Hematopoietic multipotent progenitor cell treated with erythropoietin and hydrocortisone succinate and interleukin-3 and kit ligand, for 8 days (in vitro differentiated cells): ENCODE data around the gene SFSWAP.
"Not testable (repeated sequence)": the region's sequence is repeated elsewhere in the genome, so short reads cannot be mapped to it uniquely, and the experiment has no call there.

Source experiments
- DNase-seq: peaks from one replicate; pipeline ENCODE4 v3.0.0-alpha.2; 2015

SFSWAP gene

GRCh38 chr12:131679816-131680215 is 31.1 kb upstream of the SFSWAP start:
- DNase-seq, result not testable (repeated sequence)

DNA sequence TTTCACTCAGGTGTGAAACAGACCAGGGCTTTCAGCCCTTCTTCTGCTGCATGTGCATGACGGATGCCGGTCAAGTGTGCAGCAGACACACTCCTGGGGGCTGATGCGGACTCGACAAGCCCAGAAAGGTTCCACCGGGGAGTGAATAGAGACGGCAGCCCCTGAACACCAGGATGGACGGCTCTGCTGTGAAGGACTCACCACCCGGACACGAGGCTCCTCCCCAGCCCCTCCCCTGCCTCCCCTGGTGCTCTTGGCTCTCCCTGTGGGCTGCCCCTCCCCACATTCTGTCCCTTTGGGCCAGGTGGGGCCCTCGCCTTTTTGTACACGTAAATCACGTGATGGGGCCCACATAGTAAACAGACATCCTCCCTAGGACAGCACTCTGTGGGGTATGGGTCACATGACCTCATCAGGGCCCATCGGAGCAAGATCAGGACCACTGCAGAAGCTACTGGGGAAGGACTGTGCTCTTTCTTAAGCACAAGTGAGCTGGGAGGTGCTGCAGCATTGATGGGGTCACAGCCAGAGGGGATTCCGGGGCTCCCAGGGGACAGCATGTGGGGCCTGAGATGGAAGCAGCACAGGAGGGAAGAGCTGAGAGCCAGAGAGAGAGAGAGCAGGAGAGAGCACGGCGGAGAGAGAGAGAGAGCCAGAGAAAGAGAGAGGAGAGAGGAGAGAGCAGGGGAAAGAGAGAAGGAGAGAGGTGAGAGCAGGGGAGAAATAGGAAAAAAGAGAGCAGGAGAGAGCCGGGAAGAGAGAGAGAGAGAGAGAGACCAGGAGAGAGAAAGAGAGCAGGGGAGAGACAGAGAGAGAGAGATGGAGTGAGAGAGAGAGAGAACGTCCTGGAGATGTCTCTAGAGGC is 30.3 kb upstream of the SFSWAP start:
- DNase-seq, result not testable (repeated sequence)

DNA sequence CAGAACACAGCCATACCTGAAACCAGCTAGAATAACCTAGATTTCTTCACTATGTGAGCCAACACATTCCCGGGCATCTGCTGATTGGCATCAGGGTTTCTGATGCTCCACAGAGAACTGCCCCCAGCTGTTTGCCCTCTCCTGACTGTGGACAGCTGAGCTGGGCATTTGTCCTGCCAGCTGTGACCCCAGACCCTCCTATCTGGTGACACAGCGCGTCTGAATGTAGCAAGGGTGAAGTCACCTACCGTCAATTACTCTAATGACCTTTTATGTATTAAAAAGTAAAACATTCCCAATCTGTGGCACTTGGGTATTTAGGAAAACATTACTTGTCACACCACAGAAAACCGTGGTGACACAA is 29.7 kb upstream of the SFSWAP start:
- DNase-seq, result no peak

DNA sequence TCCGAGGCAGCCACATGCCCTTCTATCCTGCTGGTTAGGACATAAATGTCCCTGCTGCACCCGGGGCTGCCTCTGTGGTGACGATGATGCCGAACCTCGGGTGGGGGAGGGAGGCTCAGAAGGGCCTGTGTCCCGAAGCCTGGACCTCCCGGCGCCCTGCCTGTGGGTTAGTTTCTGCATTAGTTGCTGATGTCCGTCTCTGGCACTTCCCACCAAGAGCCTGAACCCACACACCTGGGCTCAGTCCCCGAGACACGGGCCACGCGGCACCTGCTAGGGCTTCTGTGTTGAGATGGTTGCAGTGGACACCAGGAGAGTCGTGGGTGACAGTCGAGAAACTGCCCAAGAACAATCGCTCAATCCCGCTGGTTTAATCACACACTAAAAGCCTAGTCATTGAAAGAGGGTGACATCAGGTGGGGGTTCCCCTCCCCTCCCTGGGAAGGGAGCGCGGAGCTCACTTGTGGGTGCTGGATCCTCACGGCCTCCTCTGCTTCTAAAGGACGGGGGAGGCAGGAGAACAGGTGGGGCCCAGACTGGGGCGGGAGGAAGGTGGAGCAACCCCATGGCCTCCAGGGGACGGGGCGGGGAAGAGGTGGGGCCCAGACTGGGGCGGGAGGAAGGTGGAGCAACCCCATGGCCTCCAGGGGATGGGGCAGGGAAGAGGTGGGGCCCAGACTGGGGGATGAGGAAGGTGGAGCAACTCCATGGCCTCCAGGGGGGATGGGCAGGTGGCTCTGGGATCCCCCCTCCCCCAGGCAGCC is 29.0 kb upstream of the SFSWAP start:
- peak; percentile 82 for DNase-seq

DNA sequence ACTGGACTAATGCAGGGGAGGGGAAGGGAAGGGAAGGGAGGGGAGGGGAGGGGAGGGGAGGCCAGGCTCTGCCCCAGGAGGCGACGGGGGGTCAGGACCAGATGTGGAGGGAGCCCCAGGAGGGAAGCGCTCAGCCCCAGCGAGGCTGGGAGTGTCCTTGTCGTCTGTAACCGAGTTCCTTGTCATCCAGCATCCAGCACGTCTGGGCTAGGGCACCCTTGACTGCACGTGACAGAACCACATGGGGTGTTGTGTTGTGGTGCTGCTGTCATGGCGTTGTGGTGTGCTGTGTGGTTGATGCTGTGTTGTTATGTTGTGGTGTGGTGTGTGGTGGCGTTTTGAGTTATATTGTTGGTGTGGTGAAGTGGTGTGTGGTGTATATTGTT is 28.4 kb upstream of the SFSWAP start:
- peak; percentile 3 for DNase-seq

GRCh38 chr12:131683266-131684014 is 27.4 kb upstream of the SFSWAP start:
- DNase-seq, result no peak

GRCh38 chr12:131684015-131684725 is 26.7 kb upstream of the SFSWAP start:
- DNase-seq, result no peak

DNA sequence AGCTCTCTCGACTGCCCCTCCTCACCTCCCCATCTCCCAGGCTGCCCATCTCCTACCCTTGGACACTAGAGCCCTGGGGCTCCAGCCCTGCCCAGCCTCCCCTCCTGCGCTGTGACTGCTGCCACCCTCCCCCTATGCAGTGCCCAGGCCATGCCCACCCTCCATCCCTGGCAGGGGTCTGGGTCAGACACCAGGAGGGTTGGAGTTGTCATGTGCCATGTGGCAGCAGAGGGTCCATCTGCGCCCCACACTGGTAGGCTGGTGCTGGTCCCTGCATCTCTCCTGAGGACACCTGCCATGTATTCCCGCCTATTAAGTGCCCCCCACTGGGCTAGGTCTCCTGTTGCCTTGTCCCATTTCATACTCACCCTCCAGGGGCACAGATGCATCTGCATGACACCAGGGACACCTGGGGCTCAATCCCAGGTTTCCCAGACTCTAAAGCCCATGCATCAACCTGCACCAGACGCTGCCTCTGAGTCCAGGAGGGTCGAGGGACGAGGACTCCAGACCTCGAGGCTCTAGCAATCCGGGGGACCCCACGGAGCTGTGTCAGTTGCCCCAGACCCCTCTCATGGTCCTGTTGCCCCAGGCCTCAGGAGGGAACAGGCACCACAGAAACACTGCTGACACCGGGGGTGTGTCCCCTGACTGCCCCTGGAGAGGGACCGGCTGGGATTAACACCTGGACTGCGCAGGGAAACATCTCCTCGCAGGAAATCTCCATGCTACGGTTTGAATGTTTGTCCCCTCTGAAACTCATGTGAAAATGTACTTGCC is 23.4 kb upstream of the SFSWAP start:
- DNase-seq, result no peak

GRCh38 chr12:131688131-131688844 is 22.6 kb upstream of the SFSWAP start:
- no peak for DNase-seq

DNA sequence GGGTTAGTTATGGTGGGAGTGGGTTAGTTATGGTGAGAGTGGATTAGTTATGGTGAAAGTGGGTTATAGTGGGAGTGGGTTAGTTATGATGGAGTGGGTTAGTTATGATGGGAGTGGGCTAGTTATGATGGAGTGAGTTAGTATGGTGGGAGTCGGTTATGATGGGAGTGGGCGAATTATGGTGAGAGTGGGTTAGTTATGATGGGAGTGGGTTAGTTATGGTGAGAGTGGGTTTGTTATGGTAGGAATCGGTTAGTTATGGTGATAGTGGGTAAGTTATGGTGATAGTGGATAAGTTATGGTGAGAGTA is 22.1 kb upstream of the SFSWAP start:
- no peak for DNase-seq

DNA sequence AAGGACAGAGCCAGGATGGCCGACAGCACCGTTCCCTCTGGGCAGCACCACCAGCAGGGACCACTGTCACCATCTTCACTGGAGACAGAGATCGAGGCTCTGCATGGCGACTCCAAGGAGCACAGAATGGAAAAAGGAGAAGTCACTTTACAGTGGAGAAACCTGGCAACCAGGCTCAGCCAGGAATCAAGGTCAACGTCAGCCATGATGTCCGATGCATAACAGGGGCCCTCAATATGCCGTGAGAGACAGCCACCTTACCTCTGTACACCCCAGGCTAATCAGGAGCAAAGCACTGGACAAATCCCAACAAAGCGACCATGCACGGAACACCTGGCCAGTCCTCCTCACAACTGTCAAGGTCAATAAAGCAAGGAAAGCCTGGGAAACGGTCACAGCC is 20.6 kb upstream of the SFSWAP start:
- no peak for DNase-seq

- no peak for DNase-seq
Observed at GRCh38 chr12:131692431-131692830, 18.5 kb upstream of the SFSWAP start.

GRCh38 chr12:131693149-131693548 is 17.7 kb upstream of the SFSWAP start:
- DNase-seq, result no peak

GRCh38 chr12:131694116-131694838 is 16.6 kb upstream of the SFSWAP start:
- DNase-seq, result no peak

- no peak for DNase-seq
Observed at GRCh38 chr12:131695968-131696367, 14.9 kb upstream of the SFSWAP start.

GRCh38 chr12:131698286-131698685 is 12.6 kb upstream of the SFSWAP start:
- DNase-seq, result no peak

DNA sequence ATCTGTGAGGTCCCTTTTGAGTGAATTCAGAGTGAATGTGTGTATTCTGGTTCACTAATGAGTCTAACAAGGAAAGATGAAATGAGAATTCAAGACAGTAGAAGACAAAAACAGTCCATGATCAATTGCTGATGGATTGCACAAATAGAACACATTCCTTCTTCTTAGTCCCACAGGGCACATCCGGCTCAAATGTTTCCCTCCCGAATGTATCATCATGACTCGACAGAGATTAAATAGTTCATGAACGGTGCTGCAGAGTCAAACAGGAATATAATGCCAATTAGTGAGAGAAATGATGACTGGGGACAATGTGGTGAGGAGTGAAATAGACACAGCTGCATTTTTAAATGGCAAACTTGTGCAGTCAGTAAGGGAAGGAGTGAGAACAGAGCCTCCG is 11.5 kb upstream of the SFSWAP start:
- no peak for DNase-seq

GRCh38 chr12:131700271-131700670 is 10.6 kb upstream of the SFSWAP start:
- DNase-seq, result no peak

- no peak for DNase-seq
Observed at GRCh38 chr12:131701705-131702572, 9.0 kb upstream of the SFSWAP start.

GRCh38 chr12:131702573-131702877 is 8.4 kb upstream of the SFSWAP start:
- DNase-seq, result no peak
